NB4 (cell line): Measurements from ENCODE around the gene NRG3.

Experiments
- DNase-seq: peaks from one replicate; pipeline ENCODE4 v3.0.0; 2010; ENCODE audit warnings: low read depth
- H3K4me3 ChIP-seq: one replicate; pipeline ENCODE4 v1.5.1; 2011; ENCODE audit warnings: mild to moderate bottlenecking, low read depth, low read length, moderate library complexity
- MYC ChIP-seq: IDR thresholded peaks from 2 replicates; pipeline ENCODE4 v1.6.1; 2011; ENCODE audit warnings: low read depth, low read length
- POLR2A ChIP-seq: IDR thresholded peaks from 2 replicates; pipeline ENCODE4 v1.6.1; 2011; ENCODE audit warnings: mild to moderate bottlenecking; ENCODE audit not compliant: insufficient read length; ENCODE audit errors: extremely low read depth
- TF ChIP-seq, protein P1 (sequence below): IDR thresholded peaks from 2 replicates; pipeline ENCODE4 v1.6.1; 2011; ENCODE audit warnings: low read depth, low read length
- TF ChIP-seq, protein P2 (sequence below): IDR thresholded peaks from one replicate; pipeline ENCODE4 v1.5.1; 2012; ENCODE audit warnings: low read depth, low read length

Gene NRG3

DNA sequence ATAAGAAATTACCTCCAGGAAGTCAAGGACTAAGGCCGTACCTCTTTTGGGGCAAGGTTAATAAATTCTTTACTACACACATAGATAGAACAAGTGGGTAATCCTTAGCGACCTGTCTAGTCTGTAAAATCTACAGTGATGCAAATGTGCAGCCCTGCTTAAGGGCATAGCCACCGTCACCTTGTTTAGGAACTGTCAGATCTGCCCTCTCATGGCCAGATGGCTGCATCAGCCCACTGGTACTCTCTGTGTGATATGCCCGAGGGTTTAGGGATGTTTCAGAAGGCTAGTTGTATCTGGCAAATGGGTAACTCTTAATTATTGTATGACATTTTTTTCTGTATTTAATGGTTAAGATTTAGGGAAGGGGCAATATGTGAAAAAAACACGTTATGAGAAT is 74.3 kb downstream of the NRG3 start:
- DNase-seq = no peak
- TF ChIP-seq, protein P1, sequence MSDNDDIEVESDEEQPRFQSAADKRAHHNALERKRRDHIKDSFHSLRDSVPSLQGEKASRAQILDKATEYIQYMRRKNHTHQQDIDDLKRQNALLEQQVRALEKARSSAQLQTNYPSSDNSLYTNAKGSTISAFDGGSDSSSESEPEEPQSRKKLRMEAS = no peak
- no peak for TF ChIP-seq POLR2A
- no peak for TF ChIP-seq MYC
- TF ChIP-seq, protein P2, sequence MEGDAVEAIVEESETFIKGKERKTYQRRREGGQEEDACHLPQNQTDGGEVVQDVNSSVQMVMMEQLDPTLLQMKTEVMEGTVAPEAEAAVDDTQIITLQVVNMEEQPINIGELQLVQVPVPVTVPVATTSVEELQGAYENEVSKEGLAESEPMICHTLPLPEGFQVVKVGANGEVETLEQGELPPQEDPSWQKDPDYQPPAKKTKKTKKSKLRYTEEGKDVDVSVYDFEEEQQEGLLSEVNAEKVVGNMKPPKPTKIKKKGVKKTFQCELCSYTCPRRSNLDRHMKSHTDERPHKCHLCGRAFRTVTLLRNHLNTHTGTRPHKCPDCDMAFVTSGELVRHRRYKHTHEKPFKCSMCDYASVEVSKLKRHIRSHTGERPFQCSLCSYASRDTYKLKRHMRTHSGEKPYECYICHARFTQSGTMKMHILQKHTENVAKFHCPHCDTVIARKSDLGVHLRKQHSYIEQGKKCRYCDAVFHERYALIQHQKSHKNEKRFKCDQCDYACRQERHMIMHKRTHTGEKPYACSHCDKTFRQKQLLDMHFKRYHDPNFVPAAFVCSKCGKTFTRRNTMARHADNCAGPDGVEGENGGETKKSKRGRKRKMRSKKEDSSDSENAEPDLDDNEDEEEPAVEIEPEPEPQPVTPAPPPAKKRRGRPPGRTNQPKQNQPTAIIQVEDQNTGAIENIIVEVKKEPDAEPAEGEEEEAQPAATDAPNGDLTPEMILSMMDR = no peak
- H3K4me3 ChIP-seq = no peak overlapping the region

DNA sequence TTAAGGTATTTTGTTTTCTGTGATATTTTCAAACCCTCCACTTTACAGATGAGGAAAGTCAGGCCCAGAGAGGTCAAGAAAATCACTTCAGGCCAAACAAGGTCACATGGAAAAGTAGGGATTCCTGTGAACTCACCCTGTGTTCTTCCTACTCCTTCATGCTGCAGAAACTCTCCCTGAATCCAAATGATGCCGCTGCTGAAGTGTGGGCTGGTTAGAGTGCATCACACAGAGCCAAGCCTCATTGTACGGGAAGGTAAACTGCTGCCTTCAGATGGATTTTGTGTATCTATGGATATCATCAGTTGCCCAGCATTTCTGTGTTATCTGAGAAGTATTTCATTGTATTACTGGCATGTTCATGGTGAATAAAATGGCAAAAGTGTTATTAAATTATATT is 75.4 kb downstream of the NRG3 start:
- H3K4me3 ChIP-seq = no peak overlapping the region
- no peak for DNase-seq
- TF ChIP-seq, protein P2 = no peak
- TF ChIP-seq POLR2A = no peak
- TF ChIP-seq MYC = no peak
- TF ChIP-seq, protein P1 = no peak

DNA sequence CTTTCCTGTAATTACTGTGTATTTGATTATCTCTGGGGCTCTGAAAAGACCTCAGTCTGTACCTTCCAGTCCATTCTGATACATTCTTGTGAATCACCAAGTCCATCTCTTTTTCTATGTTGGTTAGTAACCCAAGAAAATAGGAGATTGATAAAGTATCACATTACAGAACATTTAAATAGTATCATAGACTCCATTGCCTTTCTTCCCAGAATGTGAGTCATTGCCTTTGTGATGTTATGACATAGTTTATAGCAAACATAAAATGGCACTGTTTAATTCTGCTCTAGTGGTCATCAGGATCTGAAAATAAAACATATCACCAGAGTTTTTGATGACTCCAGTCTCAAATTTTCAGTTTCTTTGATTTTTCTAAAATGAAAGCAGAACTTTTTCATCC is 78.4 kb downstream of the NRG3 start:
- DNase-seq = no peak
- TF ChIP-seq, protein P2 = no peak
- TF ChIP-seq, protein P1 = no peak
- TF ChIP-seq POLR2A (no peak), MYC (no peak)
- H3K4me3 ChIP-seq = no peak overlapping the region

DNA sequence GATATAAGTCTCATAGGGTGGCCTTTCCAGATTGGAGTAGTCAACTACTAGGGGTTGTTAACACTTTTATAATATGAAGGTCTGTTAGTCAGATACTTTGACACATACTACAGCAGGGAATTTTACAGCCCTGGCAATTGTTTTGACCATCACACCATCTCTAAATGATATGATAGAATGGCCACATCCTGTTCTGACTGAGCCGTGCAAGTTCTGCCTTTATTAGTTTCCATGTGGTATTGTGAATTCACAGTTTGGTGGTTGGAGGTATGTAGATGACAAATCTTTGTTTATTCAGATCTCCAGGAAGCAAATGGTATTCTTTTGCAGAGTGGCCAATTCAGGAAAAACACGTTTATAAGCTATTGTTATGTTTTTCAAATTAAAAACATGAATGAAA is 83.0 kb downstream of the NRG3 start:
- TF ChIP-seq, protein P1 = no peak
- TF ChIP-seq MYC = no peak
- no peak overlapping the region for H3K4me3 ChIP-seq
- no peak for DNase-seq

DNA sequence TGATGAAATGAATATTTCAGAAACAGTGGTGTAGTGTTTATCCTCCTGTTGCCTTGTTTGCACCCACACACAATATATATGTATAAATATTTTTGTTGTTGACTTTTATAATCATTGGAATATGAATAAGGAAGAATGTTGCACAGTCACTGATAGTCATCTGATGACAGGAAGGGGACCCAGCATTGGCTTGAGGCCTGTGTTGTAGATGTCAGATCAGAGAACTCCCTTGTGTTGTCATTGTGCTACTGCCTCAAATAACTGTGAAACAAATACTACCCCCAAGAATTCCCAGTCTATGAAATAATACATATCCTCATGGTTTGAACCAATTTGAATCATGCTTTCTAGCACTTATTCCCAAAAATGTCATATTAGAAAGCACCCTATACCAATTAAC is 84.0 kb downstream of the NRG3 start:
- H3K4me3 ChIP-seq = no peak overlapping the region
- TF ChIP-seq MYC = no peak
- TF ChIP-seq, protein P1 = no peak
- TF ChIP-seq, protein P2 = no peak
- no peak for TF ChIP-seq POLR2A
- no peak for DNase-seq

DNA sequence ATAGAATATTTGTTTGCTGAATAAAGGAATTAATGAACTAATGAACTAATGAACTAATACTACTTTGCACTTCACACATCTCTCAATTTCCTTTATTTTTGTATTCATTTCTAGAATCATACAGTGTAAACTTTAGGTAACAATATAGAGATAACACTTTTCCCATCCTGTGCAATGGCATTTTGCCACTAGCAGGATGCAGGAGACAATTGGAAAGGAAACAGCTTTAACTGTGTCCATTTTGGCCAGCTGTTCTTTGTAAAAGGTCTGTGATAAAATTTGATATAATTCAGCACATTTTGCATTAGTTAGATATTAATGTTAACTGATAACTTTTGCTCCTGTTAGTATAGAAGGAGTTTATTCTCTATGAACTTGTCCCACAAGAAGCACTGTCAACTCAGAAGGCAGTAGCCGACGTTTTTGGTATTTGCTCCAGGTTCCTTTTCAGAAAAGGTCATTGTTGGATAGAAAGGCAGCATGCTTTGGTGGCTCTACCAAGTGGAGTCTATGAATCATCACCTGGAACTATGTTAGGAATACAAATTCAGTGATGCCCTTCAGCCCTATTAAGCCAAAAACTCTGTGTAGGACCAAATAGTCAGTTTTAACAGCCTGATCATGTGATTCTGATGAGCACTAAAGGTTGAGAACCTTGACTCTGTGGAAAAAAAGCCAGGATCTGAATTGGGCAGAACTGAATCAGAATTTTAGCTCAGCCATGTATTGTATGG is 86.6 kb downstream of the NRG3 start:
- TF ChIP-seq, protein P2 = no peak
- TF ChIP-seq, protein P1 = no peak
- TF ChIP-seq POLR2A = no peak
- TF ChIP-seq MYC = no peak
- H3K4me3 ChIP-seq = no peak overlapping the region
- no peak for DNase-seq
